Ramos (cell line): Measurements from ENCODE around the gene KCTD5.

Experiments
- in situ Hi-C: fragments of 300-500 bp; cut with MboI; formaldehyde crosslinking; loops from one replicate; pipeline ENCODE4 v1.14.3; 2022; ENCODE audit warnings: low sequenced_read_pairs; ENCODE audit not compliant: unreplicated experiment

Gene KCTD5

DNA sequence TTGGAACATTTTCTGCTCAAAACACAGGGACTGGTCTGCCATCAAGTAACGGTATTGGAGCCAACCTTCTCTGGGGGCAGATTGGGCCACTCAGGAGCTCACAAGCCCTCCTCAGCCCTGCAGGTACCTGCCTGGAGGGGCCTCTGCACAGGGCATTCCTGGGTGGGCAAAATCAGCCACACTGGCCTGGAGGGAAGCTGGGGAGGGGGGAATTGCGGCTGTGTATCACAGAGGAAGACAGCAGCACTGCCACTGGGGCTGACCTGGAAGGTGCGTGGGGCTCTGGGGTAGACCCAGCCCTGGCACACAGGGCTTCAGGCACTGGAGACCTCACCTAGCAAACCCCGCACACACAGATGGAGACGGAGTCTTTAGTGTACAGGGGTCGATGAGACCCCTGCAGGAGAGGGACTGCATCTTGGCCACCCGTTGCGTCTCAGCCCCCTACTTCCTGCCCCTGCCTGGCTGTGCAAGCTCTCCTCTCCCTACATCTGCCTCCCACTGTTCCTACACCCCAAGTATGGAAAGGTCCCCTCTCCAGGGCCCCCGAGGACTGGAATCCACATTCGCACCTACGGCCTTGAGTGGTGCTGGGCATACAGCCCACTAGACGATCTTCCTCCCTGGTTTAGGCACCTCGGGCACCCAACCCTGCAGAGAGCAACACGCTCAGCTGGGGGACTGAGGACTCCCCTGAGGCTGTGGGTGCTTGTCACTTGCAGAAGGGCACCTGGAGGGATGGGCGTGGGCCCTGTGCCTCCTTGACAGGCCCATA, 63.0 kb downstream of the KCTD5 start:
- in situ Hi-C loops, result no loop called here

- in situ Hi-C loops, result no loop called here
Measured at GRCh38 chr16:2745961-2746360, 63.6 kb downstream of the KCTD5 start.

DNA sequence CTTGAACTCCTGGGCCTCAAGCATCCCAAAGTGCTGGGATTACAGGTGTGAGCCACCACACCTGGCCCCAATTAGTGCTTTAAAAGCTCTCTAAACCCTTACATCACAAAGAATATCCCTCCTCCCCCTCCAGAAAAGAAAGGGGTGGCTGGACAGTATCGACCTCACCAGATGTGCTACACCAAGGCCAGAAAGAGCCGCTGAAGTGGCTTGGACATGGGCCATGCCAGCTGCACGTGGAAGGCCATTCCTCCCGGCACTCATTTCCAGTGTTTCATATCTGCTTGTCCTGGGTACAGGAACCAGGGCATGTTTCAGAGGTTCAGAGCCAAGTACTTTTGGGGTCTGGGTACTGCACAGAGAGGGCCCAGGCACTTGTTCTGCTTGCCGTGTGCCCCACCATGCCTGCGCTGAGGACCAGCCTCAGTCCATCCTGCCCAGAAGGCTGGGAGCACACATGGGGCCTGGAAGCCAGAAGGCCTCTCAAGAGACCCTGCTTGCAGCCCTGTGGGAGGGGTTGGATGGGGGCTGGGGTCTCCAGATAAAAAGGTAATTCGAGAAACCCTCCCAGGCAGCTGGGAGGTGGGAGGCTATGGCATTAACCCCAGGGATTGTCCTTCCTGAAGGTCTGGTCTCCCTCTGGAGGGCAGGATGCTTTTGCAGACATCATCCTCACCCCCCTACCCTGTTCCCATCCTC, 66.6 kb downstream of the KCTD5 start:
- in situ Hi-C loops, result no loop called here

DNA sequence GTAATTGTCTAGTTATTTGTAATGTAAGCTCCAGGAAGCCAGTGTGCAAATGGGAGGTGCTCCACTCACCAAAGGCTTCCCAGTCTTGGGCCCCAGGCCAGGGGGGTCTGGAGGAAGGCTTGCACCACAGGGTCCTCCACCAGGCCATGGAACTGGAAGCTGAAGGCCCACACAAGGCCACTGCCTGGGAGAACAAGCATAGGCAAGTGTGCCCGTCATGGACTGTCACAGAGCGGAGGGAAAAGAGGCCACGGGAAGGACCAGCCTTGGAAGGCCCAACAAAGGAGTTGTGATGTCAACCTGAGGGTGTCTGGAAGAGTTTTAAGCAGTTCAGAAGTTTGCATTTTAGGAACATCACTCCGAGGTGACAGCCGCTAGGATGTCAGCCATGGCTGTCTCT, 67.2 kb downstream of the KCTD5 start:
- in situ Hi-C loops, result no loop called here

- in situ Hi-C loops, result no loop called here
Measured at GRCh38 chr16:2749936-2750335, 67.6 kb downstream of the KCTD5 start.

- in situ Hi-C loops, result no loop called here
Measured at GRCh38 chr16:2751577-2752034, 69.3 kb downstream of the KCTD5 start.

DNA sequence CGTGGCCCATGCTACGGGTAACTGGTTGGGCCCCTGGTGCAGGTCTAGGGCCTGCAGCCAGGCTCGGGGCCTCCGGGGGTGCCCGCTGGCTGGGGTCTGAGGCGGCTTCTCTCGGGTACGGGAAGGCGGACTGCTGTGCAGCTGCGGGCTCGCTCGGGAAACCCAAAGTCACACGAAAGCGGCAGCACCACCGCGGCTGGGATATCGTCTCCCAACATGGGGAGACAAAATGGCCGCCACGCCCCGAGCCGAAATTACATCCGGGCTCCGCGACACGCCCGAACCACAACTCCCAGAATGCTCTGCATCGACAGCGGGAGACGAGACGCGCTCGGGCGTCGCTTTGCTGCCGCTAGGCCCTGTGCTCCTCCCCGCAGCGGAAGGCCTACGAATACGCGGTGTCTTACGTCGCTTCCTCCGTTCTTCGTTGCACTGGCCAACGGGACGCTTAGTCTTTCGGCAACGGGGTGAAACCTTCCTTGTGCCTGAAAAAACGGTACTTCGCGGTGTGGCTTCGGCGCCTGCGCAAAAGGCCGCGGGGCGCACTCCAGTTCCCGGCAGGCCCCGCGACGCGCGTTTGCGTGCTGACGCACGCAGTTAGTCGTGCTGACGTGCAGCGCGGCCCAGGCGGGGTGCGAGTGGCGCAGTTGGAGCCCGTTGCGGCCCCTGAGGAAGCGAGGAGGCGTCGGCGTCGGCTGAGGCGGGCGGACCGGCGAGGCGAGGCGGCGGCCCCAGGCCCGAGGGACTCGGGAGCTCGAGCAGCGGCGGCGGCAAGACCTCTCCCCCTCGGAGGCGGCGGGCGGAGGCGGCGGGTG, 69.9 kb downstream of the KCTD5 start, which contains the start of gene SRRM2:
TSS of gene SRRM2 (plus strand) at position 604 of the 815 bp plus-strand sequence. CDS start 3,727 bp downstream, outside the sequence.
- in situ Hi-C loops, result no loop called here

GRCh38 chr16:2752850-2753732, 70.8 kb downstream of the KCTD5 start:
- in situ Hi-C loops, result no loop called here

DNA sequence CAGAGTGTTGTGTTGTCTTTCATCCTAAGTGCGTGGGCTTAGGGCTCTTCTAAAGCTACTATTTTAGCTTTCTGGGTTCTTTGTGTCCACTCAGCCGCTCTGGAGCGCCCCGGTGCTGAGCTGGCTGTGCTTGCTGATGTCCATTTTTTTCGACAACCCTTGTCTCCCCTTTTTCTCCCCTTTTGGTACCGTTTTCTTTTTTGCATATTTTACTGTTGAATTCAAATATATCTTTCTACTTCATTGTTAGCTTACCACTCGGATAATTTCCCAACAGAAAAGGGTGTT, 71.4 kb downstream of the KCTD5 start:
- in situ Hi-C loops, result no loop called here

- in situ Hi-C loops, result no loop called here
Measured at GRCh38 chr16:2755158-2755557, 72.8 kb downstream of the KCTD5 start.

DNA sequence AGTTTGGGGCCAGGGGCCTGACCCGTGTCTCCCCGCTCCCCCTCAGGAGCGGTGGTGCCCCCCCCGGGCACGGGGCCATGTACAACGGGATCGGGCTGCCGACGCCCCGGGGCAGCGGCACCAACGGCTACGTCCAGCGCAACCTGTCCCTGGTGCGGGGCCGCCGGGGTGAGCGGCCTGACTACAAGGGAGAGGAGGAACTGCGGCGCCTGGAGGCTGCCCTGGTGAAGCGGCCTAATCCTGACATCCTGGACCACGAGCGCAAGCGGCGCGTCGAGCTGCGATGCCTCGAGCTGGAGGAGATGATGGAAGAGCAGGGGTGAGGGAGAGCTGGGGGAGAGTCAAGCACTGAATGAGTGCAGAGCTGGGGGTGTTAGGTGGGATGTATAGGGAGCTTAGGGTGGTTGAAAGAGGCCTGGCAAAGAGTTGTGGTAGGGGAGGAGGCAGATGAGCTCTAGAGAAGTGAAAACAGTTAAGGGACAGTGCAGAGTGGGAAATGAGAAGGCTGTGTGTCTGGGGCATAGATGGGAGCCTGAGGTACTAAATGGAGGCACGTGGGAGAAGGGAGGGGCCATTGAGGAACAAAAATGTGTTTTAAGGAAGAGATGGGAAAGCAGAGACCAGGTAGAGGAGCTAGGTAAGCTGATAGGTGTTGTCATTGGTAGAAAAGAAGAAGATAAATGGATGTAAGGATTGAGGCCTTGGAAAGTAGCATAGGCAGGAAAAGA, 74.1 kb downstream of the KCTD5 start:
- in situ Hi-C loops, result no loop called here

DNA sequence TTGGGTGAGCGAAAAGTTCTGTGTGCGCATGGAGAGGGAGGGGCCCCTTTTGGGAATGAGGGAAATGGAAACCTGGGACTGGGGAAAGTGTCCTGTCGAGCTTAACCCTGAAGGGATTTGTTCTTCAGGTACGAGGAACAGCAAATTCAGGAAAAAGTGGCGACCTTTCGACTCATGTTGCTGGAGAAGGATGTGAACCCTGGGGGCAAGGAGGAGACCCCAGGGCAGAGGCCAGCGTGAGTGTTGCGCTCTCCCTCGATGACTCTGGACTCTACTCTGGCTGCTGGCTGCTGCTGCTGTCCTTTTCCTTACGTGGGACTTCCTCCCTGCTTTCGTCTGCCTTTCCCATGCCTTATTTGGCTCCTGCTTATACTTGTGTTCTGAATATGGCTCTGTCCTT, 75.0 kb downstream of the KCTD5 start:
- in situ Hi-C loops, result no loop called here
